Panc1 (cell line): ENCODE results near the gene NEGR1.

Experiments
- CTCF ChIP-seq: fragments of 450-650 bp; IDR thresholded peaks from 2 replicates; pipeline ENCODE4 v1.5.1; 2017; ENCODE audit warnings: mild to moderate bottlenecking
- POLR2AphosphoS5 ChIP-seq: IDR thresholded peaks from 2 replicates; pipeline ENCODE4 v1.6.1; 2012; ENCODE audit warnings: mild to moderate bottlenecking, low read depth, low read length, moderate library complexity
- REST ChIP-seq, 2 experiments: IDR thresholded peaks; 2 replicates each; pipeline ENCODE4 v1.6.1; 2011 to 2012; ENCODE audit warnings: low read depth in 2 of 2, control low read depth in 1 of 2, low read length in 1 of 2, mild to moderate bottlenecking in 1 of 2, moderate library complexity in 1 of 2; ENCODE audit not compliant: insufficient read depth in 1 of 2
- TCF7L2 ChIP-seq: IDR thresholded peaks from 2 replicates; pipeline ENCODE4 v1.6.1; 2011; ENCODE audit warnings: mild to moderate bottlenecking, low read depth, low read length, inconsistent platforms

- TF ChIP-seq TCF7L2 (no peak), POLR2AphosphoS5 (no peak), CTCF (no peak), REST (IDR thresholded peaks at IDR 0.05; ENCODE audit: insufficient read depth in 1 of 2, low read depth in 2 of 2, low read length in 1 of 2) (no peak)
Measured at GRCh38 chr1:72063364-72064044, 218.8 kb downstream of the NEGR1 start.
